GM04503 (cell line): Measurements from ENCODE around the gene CNTNAP2.

Source experiments
- DNase-seq: peaks from one replicate; pipeline ENCODE4 v3.0.0-alpha.2; 2012; ENCODE audit warnings: low read depth

Gene CNTNAP2

GRCh38 chr7:146772601-146773000 lies 656.0 kb downstream of the CNTNAP2 start:
- DNase-seq: no peak

DNA sequence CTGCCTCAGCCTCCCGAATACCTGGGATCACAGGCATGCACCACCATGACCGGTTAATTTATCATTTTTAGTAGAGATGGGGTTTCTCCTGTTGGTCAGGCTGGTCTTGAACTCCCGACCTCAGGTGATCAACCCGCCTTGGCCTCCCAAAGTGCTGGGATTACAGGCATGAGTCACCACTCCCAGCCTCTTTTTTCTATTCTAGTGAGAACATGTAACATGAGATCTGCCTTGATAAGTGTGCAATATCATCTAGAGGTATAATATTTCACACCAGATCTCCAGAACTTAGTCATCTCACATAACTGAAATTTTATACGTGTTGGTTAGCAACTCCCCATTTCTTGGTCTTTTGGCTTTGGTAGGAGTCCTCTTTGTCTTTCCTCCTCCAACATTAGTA lies 656.9 kb downstream of the CNTNAP2 start:
- no peak for DNase-seq

DNA sequence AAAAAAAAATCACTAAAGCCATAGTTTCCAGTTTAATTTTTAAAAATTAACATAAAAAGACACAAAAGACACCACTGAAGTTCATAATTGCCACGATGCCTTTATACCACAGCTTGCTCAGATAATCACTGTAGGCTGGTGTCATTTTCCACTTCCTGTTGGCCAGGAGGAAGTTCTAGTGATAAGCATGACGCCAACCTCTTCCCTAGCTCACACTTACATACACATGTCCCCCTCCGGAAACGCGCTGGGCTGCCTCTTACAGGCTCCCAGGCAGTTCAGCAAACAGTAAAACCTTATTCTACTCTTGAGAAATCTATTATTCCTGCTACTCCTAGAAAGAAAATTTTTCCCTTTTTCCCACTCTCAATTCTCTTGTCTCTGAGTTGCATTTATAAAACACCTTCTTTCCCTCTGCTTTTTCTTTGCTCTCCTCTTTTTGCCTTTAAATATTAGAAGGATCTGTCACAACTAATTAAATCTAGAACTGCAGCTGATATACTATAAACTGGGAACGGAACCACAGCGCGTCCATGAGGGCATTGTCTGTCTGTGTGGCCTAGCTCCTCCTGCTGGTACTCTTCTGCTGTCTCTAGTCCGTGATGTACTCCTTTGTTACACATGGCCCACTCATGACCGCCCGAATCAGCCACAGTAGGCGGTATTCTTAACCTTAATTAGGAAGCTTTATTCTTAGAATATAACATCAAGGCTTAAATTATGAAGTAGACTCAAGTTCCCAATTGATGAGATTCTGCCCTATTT lies 664.9 kb downstream of the CNTNAP2 start:
- no peak for DNase-seq

DNA sequence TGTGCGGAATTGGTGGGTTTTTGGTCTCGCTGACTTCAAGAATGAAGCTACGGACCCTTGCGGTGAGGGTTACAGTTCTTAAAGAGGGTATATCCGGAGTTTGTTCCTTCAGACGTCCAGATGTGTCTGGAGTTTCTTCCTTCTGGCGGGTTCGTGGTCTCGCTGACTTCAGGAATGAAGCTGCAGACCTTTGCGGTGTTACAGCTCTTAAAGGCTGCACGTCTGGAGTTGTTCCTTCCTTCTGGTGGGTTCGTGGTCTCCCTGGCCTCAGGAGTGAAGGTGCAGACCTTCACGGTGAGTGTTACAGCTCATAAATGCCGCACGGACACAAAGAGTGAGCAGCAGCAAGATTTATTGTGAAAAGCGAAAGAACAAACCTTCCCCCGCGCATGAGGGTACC lies 670.7 kb downstream of the CNTNAP2 start:
- DNase-seq: no peak

DNA sequence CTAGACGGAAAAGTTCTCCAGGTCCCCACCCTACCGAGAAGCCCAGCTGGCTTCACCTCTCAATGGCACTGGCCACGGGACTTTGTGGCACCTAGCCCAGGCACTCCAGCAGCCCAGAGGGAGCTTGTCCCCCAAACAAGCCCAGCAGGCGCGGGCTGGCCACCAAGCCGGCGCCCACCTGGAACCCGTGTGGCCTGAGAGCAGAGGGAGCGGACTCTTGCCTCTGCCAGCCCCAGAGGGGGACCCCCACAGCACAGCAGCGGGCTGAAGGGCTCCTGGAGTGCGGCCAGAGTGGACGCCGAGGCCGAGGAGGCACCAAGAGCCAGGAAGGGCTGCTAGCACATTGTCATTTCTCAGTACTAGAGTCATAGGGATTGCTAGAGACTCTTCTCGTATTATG lies 671.4 kb downstream of the CNTNAP2 start:
- DNase-seq: no peak

DNA sequence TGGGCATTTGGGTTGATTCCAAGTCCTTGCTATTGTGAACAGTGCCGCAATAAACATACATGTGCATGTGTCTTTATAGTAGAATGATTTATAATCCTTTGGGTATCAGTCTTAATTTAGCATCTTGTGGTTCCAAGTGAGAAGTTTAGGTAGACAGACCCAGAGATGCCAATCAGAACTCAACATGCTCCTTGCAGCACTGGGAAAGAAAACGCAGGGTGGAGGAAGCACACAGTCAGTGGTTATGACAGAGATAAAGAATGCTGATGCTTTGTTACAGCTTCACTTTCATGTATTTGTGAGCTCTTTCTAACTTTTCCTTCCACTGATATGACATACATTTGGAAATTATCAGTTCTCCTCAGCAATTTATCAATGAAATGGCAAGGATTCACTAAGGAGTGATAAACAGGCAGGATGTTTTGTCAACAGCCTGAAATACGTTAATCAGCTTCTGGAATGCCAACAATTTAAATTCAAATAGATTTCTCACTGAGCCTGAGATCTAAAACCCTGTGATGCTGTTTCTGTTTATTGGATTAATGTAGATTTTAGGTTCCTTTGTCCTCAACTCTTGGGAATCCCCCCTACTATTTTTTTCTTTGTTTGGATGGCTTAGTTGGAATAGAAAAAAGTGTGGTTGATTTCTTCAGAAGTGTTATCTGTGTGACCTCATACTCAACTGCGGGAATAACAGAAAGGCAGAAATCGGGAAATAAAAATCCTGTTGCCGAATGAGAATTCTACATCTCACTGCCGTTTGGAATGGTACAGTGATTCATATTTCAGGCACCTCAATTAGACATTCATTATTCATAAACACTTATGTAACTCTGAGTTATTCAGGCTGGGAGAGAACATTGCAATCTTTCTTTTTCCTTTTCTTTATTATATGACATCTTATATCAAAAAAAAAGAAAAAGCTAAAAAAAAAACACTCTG lies 675.0 kb downstream of the CNTNAP2 start:
- DNase-seq: no peak

GRCh38 chr7:146804620-146805019 lies 688.0 kb downstream of the CNTNAP2 start:
- no peak for DNase-seq

GRCh38 chr7:146805082-146805481 lies 688.5 kb downstream of the CNTNAP2 start:
- DNase-seq: no peak

DNA sequence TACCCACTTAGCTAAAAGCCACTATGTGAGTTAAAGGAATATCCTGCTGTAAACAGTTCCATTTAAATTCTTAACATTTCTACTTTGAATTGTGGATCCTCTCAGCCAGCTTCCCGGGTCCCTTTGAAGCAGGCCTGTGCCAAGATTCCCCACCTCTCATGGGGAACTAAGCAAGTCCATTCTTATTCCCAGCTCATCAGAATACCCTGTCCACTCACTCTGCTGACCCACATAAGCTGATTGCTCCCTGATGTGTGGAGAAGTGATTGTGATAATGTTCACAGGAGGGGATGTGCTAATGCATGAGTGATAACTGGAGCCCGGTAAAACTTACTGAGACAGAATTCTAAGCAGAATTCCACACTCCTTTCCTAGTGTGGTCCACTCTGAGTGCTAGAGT lies 709.7 kb downstream of the CNTNAP2 start:
- DNase-seq: no peak

DNA sequence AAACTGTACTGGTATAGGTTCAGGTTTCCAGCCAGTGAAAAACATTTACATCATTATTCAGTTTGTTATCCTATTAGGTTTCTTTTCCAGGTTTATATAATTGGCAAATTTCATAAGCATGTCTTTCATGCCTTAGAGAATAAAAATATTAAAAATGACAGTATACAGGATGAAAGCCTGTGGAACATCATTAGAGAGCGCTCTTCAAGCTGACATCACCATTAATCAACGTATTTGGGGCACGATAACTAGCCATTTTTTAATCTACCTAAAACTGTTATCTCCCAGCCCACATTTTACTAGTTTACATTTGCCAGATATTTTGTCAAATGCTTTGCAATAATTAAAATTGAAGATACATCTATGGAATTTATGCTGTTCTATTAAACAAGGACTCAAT lies 714.1 kb downstream of the CNTNAP2 start:
- DNase-seq: no peak

GRCh38 chr7:146831875-146832274 lies 715.3 kb downstream of the CNTNAP2 start:
- no peak for DNase-seq

DNA sequence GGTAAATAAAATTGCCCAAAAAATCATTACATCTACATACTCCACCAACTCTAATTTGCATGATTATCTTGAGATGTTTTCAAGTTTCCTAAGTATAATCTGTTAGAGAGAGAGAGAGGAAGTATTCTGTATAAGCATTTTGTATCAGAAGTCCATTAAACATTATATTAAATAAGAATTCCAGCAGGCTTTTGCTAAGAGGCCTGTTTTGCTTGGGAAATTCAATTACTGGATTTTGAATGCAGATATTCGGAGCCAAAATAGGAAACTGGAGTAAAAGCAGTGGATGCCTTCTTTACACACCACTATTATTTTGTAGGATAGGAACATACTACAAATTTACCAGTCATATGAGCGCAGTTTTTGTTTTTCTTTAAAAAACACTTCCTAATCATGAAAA lies 727.8 kb downstream of the CNTNAP2 start:
- DNase-seq: no peak

GRCh38 chr7:146858690-146859089 lies 742.1 kb downstream of the CNTNAP2 start:
- no peak for DNase-seq

GRCh38 chr7:146861701-146862100 lies 745.1 kb downstream of the CNTNAP2 start:
- no peak for DNase-seq

DNA sequence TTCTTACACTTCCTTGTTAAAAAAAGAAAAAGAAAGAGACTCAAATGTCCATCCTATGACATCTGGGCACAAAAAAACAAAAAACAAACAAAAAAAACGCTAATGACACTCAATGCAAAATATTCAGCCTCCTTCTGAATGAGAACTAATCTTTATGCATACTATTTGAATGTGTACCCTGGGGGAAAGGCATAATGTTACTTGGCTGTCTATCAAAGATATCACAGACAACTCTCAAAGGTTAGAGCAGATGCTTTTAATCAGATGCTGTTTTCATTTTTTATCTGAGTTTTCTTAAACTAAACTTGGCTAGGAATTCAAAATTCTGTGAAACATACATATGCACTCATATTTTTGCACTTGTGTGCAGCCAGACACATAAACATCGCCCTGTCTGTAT lies 745.8 kb downstream of the CNTNAP2 start:
- no peak for DNase-seq

GRCh38 chr7:146864644-146865043 lies 748.0 kb downstream of the CNTNAP2 start:
- DNase-seq: no peak

DNA sequence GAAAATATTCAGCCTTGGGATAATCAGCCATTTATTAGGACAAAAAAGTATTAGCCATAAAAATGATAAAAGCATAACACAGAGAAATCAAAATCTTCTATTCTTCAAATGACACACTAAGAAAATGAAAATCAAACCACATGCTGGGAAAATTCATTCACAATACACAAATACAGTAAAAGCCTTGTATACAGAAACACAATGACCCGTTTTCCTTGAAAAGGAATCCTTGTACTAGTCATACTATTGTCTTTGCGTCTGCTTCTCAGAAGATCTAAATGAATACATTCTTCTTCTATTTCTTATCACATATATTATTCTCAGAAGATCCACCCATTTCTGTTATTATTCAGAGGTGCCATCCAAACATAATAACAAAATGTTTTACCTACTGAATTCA lies 749.1 kb downstream of the CNTNAP2 start:
- no peak for DNase-seq

GRCh38 chr7:146874722-146875121 lies 758.1 kb downstream of the CNTNAP2 start:
- DNase-seq: no peak

DNA sequence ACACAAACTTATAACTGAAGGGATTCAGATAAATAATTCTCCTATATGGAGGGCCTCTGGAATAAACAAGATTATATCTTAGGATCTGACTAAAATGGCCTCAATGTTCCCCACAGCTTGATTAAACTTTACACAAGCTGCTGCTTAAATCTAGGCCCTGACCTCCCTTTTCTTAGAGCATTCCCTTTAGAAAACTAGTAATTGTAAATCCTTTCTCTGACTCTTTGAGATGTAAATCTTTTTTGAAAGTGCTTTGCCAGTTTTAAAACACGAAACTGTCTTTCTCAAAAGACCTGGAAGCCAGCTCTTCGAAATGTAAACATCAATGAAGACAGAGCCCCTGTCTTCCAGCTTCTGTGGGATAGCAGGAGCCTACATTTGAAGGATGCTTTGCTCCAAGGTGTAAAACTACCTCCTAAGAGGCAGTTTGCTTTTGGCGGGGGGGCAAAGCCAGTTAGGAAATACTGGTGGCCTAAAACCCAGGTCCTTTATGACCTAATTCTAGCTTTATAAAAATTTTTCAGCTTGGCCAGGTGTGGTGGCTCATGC lies 758.7 kb downstream of the CNTNAP2 start:
- DNase-seq: no peak

- DNase-seq: no peak
These were observed 759.4 kb downstream of the CNTNAP2 start for GRCh38 chr7:146875981-146876380.

GRCh38 chr7:146876411-146876810 lies 759.8 kb downstream of the CNTNAP2 start:
- DNase-seq: no peak

- DNase-seq: no peak
These were observed 762.3 kb downstream of the CNTNAP2 start for GRCh38 chr7:146878901-146879300.

GRCh38 chr7:146885231-146885630 lies 768.6 kb downstream of the CNTNAP2 start:
- no peak for DNase-seq
